Measurements from ENCODE around the gene AGRN. TPM values are rescaled to one million over a fixed set of nuclear protein-coding genes. Genes with fewer than 3 reads are reported as not detected.
A peak's percentile ranks its signal among the peaks of the same experiment; 100 is the strongest.

AGRN gene
- total RNA-seq, 3 donors from 2014 or later (not counting 1 experiment from before 2014, with no cell fraction given) = 4.1 to 5.0 (median 4.6) TPM

GRCh38 chr1:998745-998994 lies 21.2 kb upstream of the AGRN start:
- no peak for TF ChIP-seq CTCF (IDR thresholded peaks at IDR 0.05)
- Histone ChIP-seq H3K27me3 (ENCODE audit: control insufficient read depth, insufficient read depth, low read length) (peaks cover 40% of the 10 kb centered on the region), H3K9me3 (ENCODE audit: control insufficient read depth, insufficient read depth, low read length) (no peaks in the 10 kb centered on the region), H3K4me3 (ENCODE audit: low read length) (no peak overlapping the region), H3K27ac (ENCODE audit: low read length) (no peak overlapping the region), H3K4me1 (ENCODE audit: control insufficient read depth, insufficient read depth, low read length) (peaks cover 39% of the 10 kb centered on the region), H3K36me3 (ENCODE audit: control insufficient read depth, insufficient read depth, low read length) (no peaks in the 10 kb centered on the region)
- Mint-ChIP-seq H3K27ac (no peak overlapping the region), H3K9me3 (no peaks in the 10 kb centered on the region), H3K4me3 (no peak overlapping the region), H3K27me3 (ENCODE audit: low read depth in 2 of 2) (peaks cover 8 to 28% of the 10 kb centered on the region in 2 donors), H3K36me3 (no peaks in the 10 kb centered on the region), H3K4me1 (peaks cover 4 to 12% of the 10 kb centered on the region in 2 donors)
- DNase-seq (no peak), ATAC-seq (no peak)
- intact Hi-C loops (cut with micrococcal nuclease) = no loop called here
- WGBS (ENCODE audit: insufficient coverage) = 2% methylated on average over 27 of the region's 27 CpGs

- peak in 1 of 2 donors; percentile 68 for DNase-seq
- H3K4me3 ChIP-seq (ENCODE audit: low read length) = no peak overlapping the region
Observed at GRCh38 chr1:998995-999724, 20.8 kb upstream of the AGRN start.

GRCh38 chr1:999725-1000356 lies 20.1 kb upstream of the AGRN start, which contains the start of gene HES4:
Gene HES4, minus strand, starts transcription at chr1:1000097. Its CDS starts 124 bp downstream, at chr1:999973.
- DNase-seq (peak; percentile 65 to 80), ATAC-seq (peak; percentile 52 to 65 (median 58))
- Mint-ChIP-seq H3K27me3 (ENCODE audit: low read depth in 2 of 2) (peaks cover 9 to 36% of the 10 kb centered on the region in 2 donors), H3K4me3 (peak within 1 kb of the TSS; percentile 84), H3K9me3 (no peaks in the 10 kb centered on the region), H3K4me1 (peaks cover 9 to 17% of the 10 kb centered on the region in 2 donors), H3K27ac (peak within 1 kb of the TSS; percentile 80 to 90), H3K36me3 (no peaks in the 10 kb centered on the region)
- intact Hi-C loops (cut with micrococcal nuclease) = no loop called here
- Histone ChIP-seq H3K4me3 (ENCODE audit: low read length) (peak within 1 kb of the TSS; percentile 21), H3K4me1 (ENCODE audit: control insufficient read depth, insufficient read depth, low read length) (peaks cover 48% of the 10 kb centered on the region), H3K27me3 (ENCODE audit: control insufficient read depth, insufficient read depth, low read length) (peaks cover 46% of the 10 kb centered on the region), H3K36me3 (ENCODE audit: control insufficient read depth, insufficient read depth, low read length) (no peaks in the 10 kb centered on the region), H3K27ac (ENCODE audit: low read length) (no peak within 1 kb of the TSS), H3K9me3 (ENCODE audit: control insufficient read depth, insufficient read depth, low read length) (no peaks in the 10 kb centered on the region)
- no peak for TF ChIP-seq CTCF (IDR thresholded peaks at IDR 0.05)
- WGBS (ENCODE audit: insufficient coverage) = under 1% methylated on average over 94 of the region's 95 CpGs

More at GRCh38 chr1:998995-999724, 20.8 kb upstream of the AGRN start:
- WGBS (ENCODE audit: insufficient coverage) = under 1% methylated on average over 86 of the region's 86 CpGs
- Mint-ChIP-seq H3K36me3 (no peaks in the 10 kb centered on the region), H3K4me3 (peak overlapping the region; percentile 37), H3K27me3 (ENCODE audit: low read depth in 2 of 2) (peaks cover 8 to 29% of the 10 kb centered on the region in 2 donors), H3K27ac (no peak overlapping the region), H3K4me1 (peaks cover 4 to 12% of the 10 kb centered on the region in 2 donors), H3K9me3 (no peaks in the 10 kb centered on the region)
- no peaks in the 10 kb centered on the region for H3K9me3 ChIP-seq (ENCODE audit: control insufficient read depth, insufficient read depth, low read length)
- peak; percentile 15 to 40 (median 23) for ATAC-seq
- H3K36me3 ChIP-seq (ENCODE audit: control insufficient read depth, insufficient read depth, low read length) = no peaks in the 10 kb centered on the region
- intact Hi-C loops (cut with micrococcal nuclease) = no loop called here
- H3K27me3 ChIP-seq (ENCODE audit: control insufficient read depth, insufficient read depth, low read length) = peaks cover 44% of the 10 kb centered on the region
- peaks cover 41% of the 10 kb centered on the region for H3K4me1 ChIP-seq (ENCODE audit: control insufficient read depth, insufficient read depth, low read length)
- no peak overlapping the region for H3K27ac ChIP-seq (ENCODE audit: low read length)
- no peak for TF ChIP-seq CTCF (IDR thresholded peaks at IDR 0.05)
